Transverse colon (tissue), 4 donors: Measurements from ENCODE around the gene FAM83E.

Source experiments
- EP300 ChIP-seq: sonication (generic); formaldehyde crosslinking; IDR thresholded peaks from one replicate; pipeline ENCODE4 v1.6.1; 2017; ENCODE audit warnings: antibody characterized with exemption, low read depth
- POLR2A ChIP-seq: fragments of 450-650 bp; IDR thresholded peaks from one replicate; pipeline ENCODE4 v1.6.1; 2016; ENCODE audit warnings: antibody characterized with exemption, mild to moderate bottlenecking, moderate library complexity
- POLR2AphosphoS5 ChIP-seq, 3 donors: sonication (generic); formaldehyde crosslinking; IDR thresholded peaks; one replicate each; pipeline ENCODE4 v1.6.1; 2016; ENCODE audit warnings: antibody characterized with exemption in 3 of 3
- TF ChIP-seq, protein P1 (sequence below), 5 experiments: fragments of 200-600 bp in 3 of 5; fragments of 450-650 bp in 2 of 5; sonication (generic) in 3 of 5; IDR thresholded peaks; 1 replicate in 2 of 5; 2 replicates in 3 of 5; pipeline ENCODE4 v1.5.1; 2016 to 2017; ENCODE audit warnings: antibody characterized with exemption in 5 of 5, inconsistent platforms in 3 of 5, mild to moderate bottlenecking in 2 of 5, moderate library complexity in 1 of 5

DNA sequence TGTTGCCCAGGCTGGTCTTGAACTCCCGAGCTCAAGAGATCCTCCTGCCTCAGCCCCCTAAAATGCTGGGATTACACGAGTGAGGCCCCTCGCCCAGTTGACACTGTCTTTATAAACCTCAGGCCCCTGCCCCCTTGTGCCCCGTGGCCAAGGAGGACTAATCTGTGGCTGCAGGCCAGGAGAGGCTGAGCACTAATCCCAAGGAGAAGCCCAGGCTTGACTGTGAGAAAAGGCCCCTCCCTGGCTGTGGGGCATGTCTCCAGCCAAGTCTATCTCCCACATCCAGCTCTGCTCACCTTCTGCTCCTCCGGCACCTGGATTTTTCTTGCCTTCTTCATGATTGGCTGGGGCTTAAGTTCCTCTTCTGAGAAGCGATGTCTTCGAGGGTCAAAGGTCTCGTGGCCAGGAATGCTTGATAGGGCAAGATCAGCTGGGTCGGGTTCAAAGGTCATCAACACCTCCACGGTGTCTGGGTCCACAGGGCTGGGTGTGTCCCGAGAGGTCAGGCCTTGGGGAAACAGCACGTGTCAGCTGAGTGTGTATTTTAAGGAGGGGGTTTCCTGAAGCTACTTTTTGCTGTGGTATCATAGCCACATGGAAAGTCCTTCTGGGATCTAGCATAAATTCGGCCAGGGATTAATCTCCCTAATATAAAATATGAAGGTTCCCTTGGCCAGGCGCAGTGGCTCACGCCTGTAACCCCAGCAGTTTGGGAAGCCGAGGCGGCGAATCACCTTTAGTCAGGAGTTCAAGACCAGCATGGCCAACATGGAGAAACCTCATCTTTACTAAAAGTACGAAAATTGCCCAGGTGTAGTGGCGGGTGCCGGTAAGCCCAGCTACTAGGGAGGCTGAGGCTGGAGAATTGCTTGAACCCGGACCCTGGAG lies 18.5 kb upstream of the FAM83E start:
- TF ChIP-seq, protein P1, sequence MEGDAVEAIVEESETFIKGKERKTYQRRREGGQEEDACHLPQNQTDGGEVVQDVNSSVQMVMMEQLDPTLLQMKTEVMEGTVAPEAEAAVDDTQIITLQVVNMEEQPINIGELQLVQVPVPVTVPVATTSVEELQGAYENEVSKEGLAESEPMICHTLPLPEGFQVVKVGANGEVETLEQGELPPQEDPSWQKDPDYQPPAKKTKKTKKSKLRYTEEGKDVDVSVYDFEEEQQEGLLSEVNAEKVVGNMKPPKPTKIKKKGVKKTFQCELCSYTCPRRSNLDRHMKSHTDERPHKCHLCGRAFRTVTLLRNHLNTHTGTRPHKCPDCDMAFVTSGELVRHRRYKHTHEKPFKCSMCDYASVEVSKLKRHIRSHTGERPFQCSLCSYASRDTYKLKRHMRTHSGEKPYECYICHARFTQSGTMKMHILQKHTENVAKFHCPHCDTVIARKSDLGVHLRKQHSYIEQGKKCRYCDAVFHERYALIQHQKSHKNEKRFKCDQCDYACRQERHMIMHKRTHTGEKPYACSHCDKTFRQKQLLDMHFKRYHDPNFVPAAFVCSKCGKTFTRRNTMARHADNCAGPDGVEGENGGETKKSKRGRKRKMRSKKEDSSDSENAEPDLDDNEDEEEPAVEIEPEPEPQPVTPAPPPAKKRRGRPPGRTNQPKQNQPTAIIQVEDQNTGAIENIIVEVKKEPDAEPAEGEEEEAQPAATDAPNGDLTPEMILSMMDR (IDR thresholded peaks at IDR 0.05): no peak
- no peak for TF ChIP-seq POLR2AphosphoS5 (IDR thresholded peaks at IDR 0.05)
- TF ChIP-seq POLR2A: no peak
- TF ChIP-seq EP300: no peak
